BE2C (cell line): Measurements from ENCODE around the gene LTC4S.

ENCODE experiments used
- DNase-seq: peaks from one replicate; pipeline ENCODE4 v3.0.0-alpha.2; 2020
- H3K27me3 ChIP-seq: fragments of 250-450 bp; sonication (Bioruptor Pico); 2 replicates; pipeline ENCODE4 v1.5.1; 2020; ENCODE audit warnings: mild to moderate bottlenecking
- H3K36me3 ChIP-seq: fragments of 250-450 bp; sonication (Bioruptor Pico); 2 replicates; pipeline ENCODE4 v1.5.1; 2020; ENCODE audit warnings: mild to moderate bottlenecking
- H3K4me1 ChIP-seq: fragments of 250-450 bp; sonication (Bioruptor Pico); 2 replicates; pipeline ENCODE4 v1.5.1; 2020
- H3K4me3 ChIP-seq: 2 replicates; pipeline ENCODE4 v1.5.1; 2011; ENCODE audit warnings: low read depth, low read length
- H3K9me3 ChIP-seq: fragments of 250-450 bp; sonication (Bioruptor Pico); 2 replicates; pipeline ENCODE4 v1.5.1; 2020
- CTCF ChIP-seq: IDR thresholded peaks from 2 replicates; pipeline ENCODE4 v1.5.1; 2012; ENCODE audit warnings: mild to moderate bottlenecking, low read depth, low read length

LTC4S gene

GRCh38 chr5:179799644-179799973, 5.8 kb downstream of the LTC4S start:
- TF ChIP-seq CTCF: no peak
- no peak overlapping the region for H3K4me3 ChIP-seq
- H3K27me3 ChIP-seq: no peaks in the 10 kb centered on the region
- peaks cover 11% of the 10 kb centered on the region for H3K36me3 ChIP-seq
- no peak for DNase-seq
- H3K9me3 ChIP-seq: no peaks in the 10 kb centered on the region
- H3K4me1 ChIP-seq: no peaks in the 10 kb centered on the region

GRCh38 chr5:179800071-179800695, 6.4 kb downstream of the LTC4S start:
- DNase-seq: no peak
- peaks cover 11% of the 10 kb centered on the region for H3K36me3 ChIP-seq
- H3K4me3 ChIP-seq: no peak overlapping the region
- H3K9me3 ChIP-seq: no peaks in the 10 kb centered on the region
- no peaks in the 10 kb centered on the region for H3K27me3 ChIP-seq
- no peak for TF ChIP-seq CTCF
- H3K4me1 ChIP-seq: no peaks in the 10 kb centered on the region

GRCh38 chr5:179800696-179801201, 7.0 kb downstream of the LTC4S start:
- no peaks in the 10 kb centered on the region for H3K9me3 ChIP-seq
- peaks cover 11% of the 10 kb centered on the region for H3K36me3 ChIP-seq
- H3K4me3 ChIP-seq: no peak overlapping the region
- TF ChIP-seq CTCF: no peak
- no peaks in the 10 kb centered on the region; the same call in 1 of the 2 replicates for H3K4me1 ChIP-seq
- DNase-seq: no peak
- no peaks in the 10 kb centered on the region for H3K27me3 ChIP-seq

- Histone ChIP-seq H3K4me3 (no peak overlapping the region), H3K36me3 (peaks cover 11% of the 10 kb centered on the region), H3K27me3 (no peaks in the 10 kb centered on the region), H3K9me3 (no peaks in the 10 kb centered on the region), H3K4me1 (no peaks in the 10 kb centered on the region; the same call in 1 of the 2 replicates)
- peak; percentile 91 for DNase-seq
- TF ChIP-seq CTCF: peak; percentile 92
These were observed 7.8 kb downstream of the LTC4S start for GRCh38 chr5:179801304-179802206.

- DNase-seq: no peak
- peaks cover 11% of the 10 kb centered on the region for H3K36me3 ChIP-seq
- no peaks in the 10 kb centered on the region; the same call in 1 of the 2 replicates for H3K4me1 ChIP-seq
- H3K27me3 ChIP-seq: no peaks in the 10 kb centered on the region
- no peak for TF ChIP-seq CTCF
- H3K4me3 ChIP-seq: no peak overlapping the region
- no peaks in the 10 kb centered on the region for H3K9me3 ChIP-seq
These were observed 8.6 kb downstream of the LTC4S start for GRCh38 chr5:179802207-179802883.
